ENCODE results near the gene ESYT1. TPM values are rescaled to one million over a fixed set of nuclear protein-coding genes. Genes with fewer than 3 reads are reported as not detected.
"Not testable (repeated sequence)": the region's sequence is repeated elsewhere in the genome, so short reads cannot be mapped to it uniquely, and the experiment has no call there.

The ESYT1 gene
- total RNA-seq, 1 experiment from 2014 or later: 91.1 TPM

DNA sequence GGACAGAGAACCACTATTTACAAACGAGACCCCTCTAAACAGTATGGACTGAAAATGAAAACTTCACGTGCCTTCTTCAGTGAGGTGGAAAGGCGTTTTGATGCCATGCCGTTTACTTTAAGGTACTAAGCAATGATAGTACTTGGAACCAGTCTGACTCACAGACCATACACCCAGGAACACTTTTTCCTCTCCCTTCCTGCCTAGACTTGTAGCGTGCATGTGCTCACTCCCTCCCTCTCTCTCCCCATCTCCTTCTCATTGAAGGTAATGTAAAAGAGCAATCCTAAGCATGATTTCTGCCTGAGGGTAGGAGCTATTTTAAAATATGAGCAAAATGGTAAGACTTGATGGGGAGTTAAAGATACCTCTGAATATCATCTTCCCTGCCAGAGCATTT, 17.5 kb upstream of the ESYT1 start:
- Mint-ChIP-seq H3K9me3 (ENCODE audit: low read depth, unreplicated experiment) (no peaks in the 10 kb centered on the region), H3K27me3 (ENCODE audit: unreplicated experiment) (no peaks in the 10 kb centered on the region), H3K4me3 (ENCODE audit: low read depth, unreplicated experiment) (no peak overlapping the region), H3K36me3 (ENCODE audit: insufficient read depth, unreplicated experiment) (peaks cover 92% of the 10 kb centered on the region), H3K4me1 (ENCODE audit: low read depth, unreplicated experiment) (peaks cover 19% of the 10 kb centered on the region), H3K27ac (ENCODE audit: unreplicated experiment) (no peak overlapping the region)
- CTCF ChIA-PET: no interaction called here
- no TSS peak for BruUV-seq (replicated peaks)
- DNase-seq: no peak
- intact Hi-C loops (cut with micrococcal nuclease; ENCODE audit: unreplicated experiment): no loop called here
- TF ChIP-seq, protein P1, sequence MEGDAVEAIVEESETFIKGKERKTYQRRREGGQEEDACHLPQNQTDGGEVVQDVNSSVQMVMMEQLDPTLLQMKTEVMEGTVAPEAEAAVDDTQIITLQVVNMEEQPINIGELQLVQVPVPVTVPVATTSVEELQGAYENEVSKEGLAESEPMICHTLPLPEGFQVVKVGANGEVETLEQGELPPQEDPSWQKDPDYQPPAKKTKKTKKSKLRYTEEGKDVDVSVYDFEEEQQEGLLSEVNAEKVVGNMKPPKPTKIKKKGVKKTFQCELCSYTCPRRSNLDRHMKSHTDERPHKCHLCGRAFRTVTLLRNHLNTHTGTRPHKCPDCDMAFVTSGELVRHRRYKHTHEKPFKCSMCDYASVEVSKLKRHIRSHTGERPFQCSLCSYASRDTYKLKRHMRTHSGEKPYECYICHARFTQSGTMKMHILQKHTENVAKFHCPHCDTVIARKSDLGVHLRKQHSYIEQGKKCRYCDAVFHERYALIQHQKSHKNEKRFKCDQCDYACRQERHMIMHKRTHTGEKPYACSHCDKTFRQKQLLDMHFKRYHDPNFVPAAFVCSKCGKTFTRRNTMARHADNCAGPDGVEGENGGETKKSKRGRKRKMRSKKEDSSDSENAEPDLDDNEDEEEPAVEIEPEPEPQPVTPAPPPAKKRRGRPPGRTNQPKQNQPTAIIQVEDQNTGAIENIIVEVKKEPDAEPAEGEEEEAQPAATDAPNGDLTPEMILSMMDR (IDR thresholded peaks at IDR 0.05; ENCODE audit: unreplicated experiment): no peak

DNA sequence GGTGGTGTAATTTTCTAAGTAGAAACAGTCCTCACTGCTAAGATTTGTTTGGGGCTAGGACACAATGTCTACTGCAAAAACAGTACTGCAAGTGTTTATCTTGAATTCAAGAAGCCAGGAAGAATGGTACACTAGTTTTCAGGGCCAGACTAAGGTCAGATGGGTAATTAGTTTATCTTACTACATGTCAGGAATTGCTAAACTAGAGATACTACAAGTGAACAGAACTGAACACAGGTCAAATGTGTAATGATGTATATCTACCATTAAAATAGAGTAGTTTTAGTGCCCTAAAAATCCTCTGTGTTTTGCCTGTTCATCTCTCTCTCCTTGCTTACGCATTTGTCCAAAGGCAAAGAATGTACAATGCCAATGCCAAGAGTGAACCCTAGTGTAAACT, 14.0 kb upstream of the ESYT1 start:
- no TSS peak for BruUV-seq (replicated peaks)
- no peak for DNase-seq
- Mint-ChIP-seq H3K4me3 (ENCODE audit: low read depth, unreplicated experiment) (no peak overlapping the region), H3K4me1 (ENCODE audit: low read depth, unreplicated experiment) (peaks cover 5% of the 10 kb centered on the region), H3K27me3 (ENCODE audit: unreplicated experiment) (no peaks in the 10 kb centered on the region), H3K27ac (ENCODE audit: unreplicated experiment) (peak overlapping the region; percentile 26), H3K9me3 (ENCODE audit: low read depth, unreplicated experiment) (no peaks in the 10 kb centered on the region), H3K36me3 (ENCODE audit: insufficient read depth, unreplicated experiment) (peaks cover 92% of the 10 kb centered on the region)
- TF ChIP-seq, protein P1 (IDR thresholded peaks at IDR 0.05; ENCODE audit: unreplicated experiment): no peak
- intact Hi-C loops (cut with micrococcal nuclease; ENCODE audit: unreplicated experiment): no loop called here
- CTCF ChIA-PET: no interaction called here

DNA sequence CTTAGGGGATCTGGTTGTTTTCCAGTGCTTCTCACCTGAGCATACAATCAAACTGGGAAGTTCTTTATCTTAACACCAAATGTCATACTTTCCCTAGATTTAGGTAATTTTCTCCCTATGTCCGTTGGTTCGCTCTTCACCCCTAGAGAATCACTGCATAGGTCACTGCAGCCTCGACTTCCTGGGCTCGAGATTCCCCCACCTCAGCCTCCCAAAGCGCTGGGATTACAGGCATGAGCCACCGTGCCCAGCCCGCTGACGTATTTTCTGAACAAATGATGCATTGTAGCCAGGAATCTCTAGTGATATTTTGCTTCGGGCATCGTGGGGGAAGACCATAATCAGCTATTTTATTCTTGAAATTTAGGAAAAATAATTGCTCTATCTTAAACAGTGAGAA, 12.7 kb upstream of the ESYT1 start:
- BruUV-seq (replicated peaks): no TSS peak
- H3K27me3 Mint-ChIP-seq (ENCODE audit: unreplicated experiment): no peaks in the 10 kb centered on the region
- H3K9me3 Mint-ChIP-seq (ENCODE audit: low read depth, unreplicated experiment): no peaks in the 10 kb centered on the region
- peaks cover 17% of the 10 kb centered on the region for H3K4me1 Mint-ChIP-seq (ENCODE audit: low read depth, unreplicated experiment)
- peak overlapping the region; percentile 100 for H3K27ac Mint-ChIP-seq (ENCODE audit: unreplicated experiment)
- DNase-seq: peak; percentile 45
- TF ChIP-seq, protein P1 (IDR thresholded peaks at IDR 0.05; ENCODE audit: unreplicated experiment): no peak
- H3K4me3 Mint-ChIP-seq (ENCODE audit: low read depth, unreplicated experiment): peak overlapping the region; percentile 97
- CTCF ChIA-PET: interaction anchor here (0.6 to 1.5 kb wide), 3 partner anchors 10 to 73 kb away, joined by 3 to 9 read pairs (median 4); partner anchors contain the start of gene PA2G4
- intact Hi-C loops (cut with micrococcal nuclease; ENCODE audit: unreplicated experiment): loop anchor here (5.0 kb wide), 2 partner anchors 42 to 68 kb away; partner anchors contain the start of gene MYL6
- H3K36me3 Mint-ChIP-seq (ENCODE audit: insufficient read depth, unreplicated experiment): peaks cover 83% of the 10 kb centered on the region

DNA sequence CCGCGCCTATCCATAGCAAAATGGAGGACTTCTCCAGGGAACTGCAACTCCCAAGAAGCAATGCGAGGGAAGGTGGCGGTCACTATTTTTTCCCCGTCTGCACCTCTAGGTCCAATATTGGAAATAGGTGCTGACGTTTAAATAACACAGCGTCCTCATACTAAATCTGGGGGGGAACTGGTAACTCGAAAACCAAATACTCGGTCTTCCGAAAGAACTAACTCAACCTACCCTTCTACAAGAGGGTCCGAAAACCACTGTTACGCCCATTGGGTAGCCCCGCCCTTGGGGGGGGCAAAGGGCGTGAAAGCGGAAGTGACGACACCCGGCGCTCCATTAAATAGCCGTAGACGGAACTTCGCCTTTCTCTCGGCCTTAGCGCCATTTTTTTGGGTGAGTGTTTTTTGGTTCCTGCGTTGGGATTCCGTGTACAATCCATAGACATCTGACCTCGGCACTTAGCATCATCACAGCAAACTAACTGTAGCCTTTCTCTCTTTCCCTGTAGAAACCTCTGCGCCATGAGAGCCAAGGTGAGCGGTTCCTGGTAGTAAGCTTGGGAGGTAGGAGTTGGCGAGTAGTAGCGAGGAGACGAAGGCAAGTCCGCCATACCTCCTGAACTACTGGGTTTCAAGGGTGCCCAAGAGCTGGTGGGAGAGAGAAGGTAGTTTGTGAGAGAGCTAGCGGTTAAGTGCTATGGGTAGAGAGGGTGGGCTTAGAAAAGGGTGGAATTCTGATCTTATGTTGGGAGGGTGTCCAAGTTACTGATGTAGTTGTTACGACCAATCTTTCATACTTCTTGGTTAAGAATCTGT, 11.6 kb upstream of the ESYT1 start, which contains the start of gene RPL41:
Gene RPL41, plus strand, starts transcription at position 367 of the 815 bp plus-strand sequence.
- TF ChIP-seq, protein P1 (IDR thresholded peaks at IDR 0.05; ENCODE audit: unreplicated experiment): no peak
- intact Hi-C loops (cut with micrococcal nuclease; ENCODE audit: unreplicated experiment): loop anchor here (5.0 kb wide), 2 partner anchors 41 to 69 kb away; partner anchors contain the start of gene MYL6
- no peaks in the 10 kb centered on the region for H3K9me3 Mint-ChIP-seq (ENCODE audit: low read depth, unreplicated experiment)
- no TSS peak for BruUV-seq (replicated peaks)
- peaks cover 17% of the 10 kb centered on the region for H3K4me1 Mint-ChIP-seq (ENCODE audit: low read depth, unreplicated experiment)
- H3K27ac Mint-ChIP-seq (ENCODE audit: unreplicated experiment): peak within 1 kb of the TSS; percentile 100
- peaks cover 72% of the 10 kb centered on the region for H3K36me3 Mint-ChIP-seq (ENCODE audit: insufficient read depth, unreplicated experiment)
- no peaks in the 10 kb centered on the region for H3K27me3 Mint-ChIP-seq (ENCODE audit: unreplicated experiment)
- CTCF ChIA-PET: interaction anchor here (0.6 to 1.5 kb wide), 3 partner anchors 12 to 72 kb away, joined by 4 to 9 read pairs (median 4); partner anchors contain the start of gene PA2G4
- H3K4me3 Mint-ChIP-seq (ENCODE audit: low read depth, unreplicated experiment): peak within 1 kb of the TSS; percentile 97
- peak; percentile 96 for DNase-seq

DNA sequence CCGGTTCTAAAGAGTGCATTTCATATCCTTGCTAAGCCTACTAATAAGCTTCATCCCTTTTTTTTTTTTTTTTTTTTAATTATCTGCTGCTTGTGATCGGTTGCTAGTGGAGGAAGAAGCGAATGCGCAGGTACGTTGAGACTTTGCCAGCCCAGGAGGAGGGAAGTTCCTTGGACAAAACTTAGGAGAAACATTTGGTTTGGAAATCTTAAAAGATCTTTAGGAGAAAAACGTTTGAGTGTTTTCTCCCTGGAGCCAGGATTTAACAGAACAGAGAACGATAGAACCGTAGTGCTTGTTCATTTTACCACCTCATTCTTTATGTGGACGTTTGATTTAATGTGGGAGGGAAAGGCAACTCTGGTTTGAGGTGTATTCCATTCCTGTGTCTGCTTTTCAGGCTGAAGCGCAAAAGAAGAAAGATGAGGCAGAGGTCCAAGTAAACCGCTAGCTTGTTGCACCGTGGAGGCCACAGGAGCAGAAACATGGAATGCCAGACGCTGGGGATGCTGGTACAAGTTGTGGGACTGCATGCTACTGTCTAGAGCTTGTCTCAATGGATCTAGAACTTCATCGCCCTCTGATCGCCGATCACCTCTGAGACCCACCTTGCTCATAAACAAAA, 10.9 kb upstream of the ESYT1 start:
- peaks cover 17% of the 10 kb centered on the region for H3K4me1 Mint-ChIP-seq (ENCODE audit: low read depth, unreplicated experiment)
- H3K27ac Mint-ChIP-seq (ENCODE audit: unreplicated experiment): peak overlapping the region; percentile 100
- H3K4me3 Mint-ChIP-seq (ENCODE audit: low read depth, unreplicated experiment): peak overlapping the region; percentile 97
- TSS peak; percentile 97 for BruUV-seq (replicated peaks)
- not testable (repeated sequence) for H3K27me3 Mint-ChIP-seq (ENCODE audit: unreplicated experiment); H3K9me3 Mint-ChIP-seq (ENCODE audit: low read depth, unreplicated experiment); DNase-seq
- H3K36me3 Mint-ChIP-seq (ENCODE audit: insufficient read depth, unreplicated experiment): peaks cover 67% of the 10 kb centered on the region
- intact Hi-C loops (cut with micrococcal nuclease; ENCODE audit: unreplicated experiment): loop anchor here (5.0 kb wide), 2 partner anchors 40 to 70 kb away; partner anchors contain the start of gene MYL6
- CTCF ChIA-PET: interaction anchor here (1.4 to 3.3 kb wide), 3 partner anchors 9 to 72 kb away, joined by 4 to 53 read pairs (median 16); partner anchors contain the start of genes ESYT1 and SMARCC2

Measured in Calu3 (cell line).